ENCODE results near the gene RPUSD1.
"Not testable (repeated sequence)": the region's sequence is repeated elsewhere in the genome, so short reads cannot be mapped to it uniquely, and the experiment has no call there.

Gene RPUSD1

DNA sequence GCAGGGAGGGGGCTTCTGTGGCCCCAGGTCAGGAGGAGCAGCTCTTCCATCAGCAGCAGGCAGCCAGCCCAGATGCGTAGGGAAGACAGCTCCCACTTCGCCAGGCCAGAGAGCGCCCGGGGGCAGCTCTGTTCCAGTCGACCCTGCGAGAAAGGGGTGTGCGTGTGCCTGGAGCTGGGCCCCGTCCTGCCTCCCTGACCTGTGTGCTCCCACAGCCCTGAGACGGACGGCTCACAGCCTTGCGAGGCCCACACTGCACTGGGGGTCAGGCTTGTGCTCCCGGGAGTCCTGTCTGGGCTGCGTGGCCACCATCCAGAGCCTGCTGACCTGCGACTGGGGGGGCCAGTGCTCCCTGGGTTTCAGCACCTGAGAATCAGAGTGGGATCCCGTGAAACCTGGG, 28.1 kb downstream of the RPUSD1 start:
- peaks cover 6 to 20% of the 10 kb centered on the region in 2 donors for H3K27me3 Mint-ChIP-seq
- H3K4me3 Mint-ChIP-seq: no peak overlapping the region
- H3K9me3 Mint-ChIP-seq: peaks cover 0 to 2% of the 10 kb centered on the region in 2 donors
- no peak for DNase-seq
- peaks cover 0 to 3% of the 10 kb centered on the region in 2 donors for H3K4me1 Mint-ChIP-seq (ENCODE audit: low read depth in 2 of 2)
- no peaks in the 10 kb centered on the region for H3K36me3 Mint-ChIP-seq (ENCODE audit: insufficient read depth)
- no peak for ATAC-seq (replicated peaks)
- H3K27ac Mint-ChIP-seq: no peak overlapping the region

DNA sequence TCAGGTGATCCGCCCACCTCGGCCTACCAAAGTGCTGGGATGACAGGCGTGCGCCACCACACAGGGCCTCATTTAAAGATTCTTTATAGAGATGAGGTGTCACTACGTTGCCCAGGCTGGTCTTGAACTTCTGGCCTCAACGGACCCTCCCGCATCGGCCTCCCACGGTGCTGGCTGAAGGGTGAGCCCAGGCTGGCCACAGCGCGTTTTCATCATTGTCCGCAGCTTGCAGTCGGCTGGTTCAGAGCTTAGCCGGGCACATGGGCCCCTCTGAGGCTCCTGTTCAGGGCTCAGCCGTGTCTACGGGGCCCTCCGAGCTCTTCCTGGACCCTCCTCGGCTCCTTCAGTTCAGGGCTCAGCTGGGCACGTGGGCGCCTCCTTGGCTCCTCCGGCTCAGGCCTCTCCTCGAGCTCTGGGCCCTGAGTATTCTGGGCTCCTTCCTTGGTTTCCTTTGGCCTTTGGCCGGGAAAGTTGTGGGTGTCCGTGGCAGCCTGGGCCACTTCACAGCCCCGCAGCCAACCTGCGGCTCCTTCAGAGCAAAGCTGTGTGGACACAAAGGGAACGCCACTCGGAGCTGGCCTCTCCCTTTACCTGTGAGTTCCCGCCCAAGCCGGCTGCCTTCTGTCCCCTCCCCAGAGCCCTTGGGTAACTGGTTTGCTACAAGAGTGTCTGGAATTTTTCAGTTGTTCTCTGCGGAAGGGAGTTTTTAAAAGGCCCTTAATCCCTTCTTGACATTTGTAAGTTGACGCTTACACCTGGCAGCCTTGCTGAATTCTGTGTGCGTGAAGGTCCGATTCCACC, 28.9 kb downstream of the RPUSD1 start:
- Mint-ChIP-seq H3K36me3 (ENCODE audit: insufficient read depth) (no peaks in the 10 kb centered on the region), H3K27ac (no peak overlapping the region), H3K27me3 (peaks cover 6 to 20% of the 10 kb centered on the region in 2 donors), H3K4me1 (ENCODE audit: low read depth in 2 of 2) (peaks cover 0 to 3% of the 10 kb centered on the region in 2 donors), H3K4me3 (no peak overlapping the region), H3K9me3 (peaks cover 0 to 2% of the 10 kb centered on the region in 2 donors)
- ATAC-seq (replicated peaks): no peak
- DNase-seq: no peak

DNA sequence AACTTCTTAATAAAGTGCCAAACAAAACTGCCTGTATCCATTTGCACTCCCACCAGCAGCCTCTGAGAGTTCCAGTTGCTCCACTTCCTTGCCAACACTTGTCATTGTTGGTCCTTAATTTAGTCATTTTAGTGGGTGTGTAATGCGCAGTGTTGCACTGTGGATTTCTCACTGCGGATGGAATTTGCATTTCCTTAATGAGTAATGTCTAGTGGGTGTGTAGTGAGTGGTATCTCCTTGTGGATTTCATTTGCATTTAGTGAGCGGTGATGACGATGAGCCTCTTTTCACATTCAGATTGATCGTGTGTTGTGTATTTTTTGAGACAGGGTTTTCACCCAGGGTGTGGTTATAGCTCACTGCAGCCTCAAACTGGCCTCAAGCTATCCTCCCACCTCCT, 31.8 kb downstream of the RPUSD1 start:
- peaks cover 6 to 31% of the 10 kb centered on the region in 2 donors for H3K27me3 Mint-ChIP-seq
- DNase-seq (no peak), ATAC-seq (replicated peaks) (no peak)
- no peaks in the 10 kb centered on the region for H3K36me3 Mint-ChIP-seq (ENCODE audit: insufficient read depth)
- H3K4me1 Mint-ChIP-seq (ENCODE audit: low read depth in 2 of 2): peaks cover 0 to 3% of the 10 kb centered on the region in 2 donors
- no peak overlapping the region for H3K27ac Mint-ChIP-seq
- no peak overlapping the region for H3K4me3 Mint-ChIP-seq
- H3K9me3 Mint-ChIP-seq: peaks cover 0 to 2% of the 10 kb centered on the region in 2 donors

DNA sequence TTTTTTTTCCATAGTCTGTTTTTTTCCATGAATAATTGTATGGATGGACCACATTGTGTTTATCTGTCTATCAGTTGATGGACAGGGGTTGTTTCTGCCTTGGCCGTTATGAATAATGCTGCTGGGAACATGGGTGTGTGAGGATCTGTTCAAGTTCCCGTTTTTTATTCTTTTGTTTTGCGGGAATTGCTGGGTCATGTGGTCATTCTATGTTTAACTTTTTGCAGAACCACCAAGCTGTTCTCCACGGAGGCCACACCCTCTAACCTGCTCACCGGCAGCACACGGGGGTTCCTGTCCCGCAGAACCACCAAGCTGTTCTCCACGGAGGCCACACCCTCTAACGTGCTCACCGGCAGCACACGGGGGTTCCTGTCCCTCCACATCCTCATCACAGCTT, 33.5 kb downstream of the RPUSD1 start:
- Mint-ChIP-seq H3K27ac (no peak overlapping the region), H3K4me3 (no peak overlapping the region)

DNA sequence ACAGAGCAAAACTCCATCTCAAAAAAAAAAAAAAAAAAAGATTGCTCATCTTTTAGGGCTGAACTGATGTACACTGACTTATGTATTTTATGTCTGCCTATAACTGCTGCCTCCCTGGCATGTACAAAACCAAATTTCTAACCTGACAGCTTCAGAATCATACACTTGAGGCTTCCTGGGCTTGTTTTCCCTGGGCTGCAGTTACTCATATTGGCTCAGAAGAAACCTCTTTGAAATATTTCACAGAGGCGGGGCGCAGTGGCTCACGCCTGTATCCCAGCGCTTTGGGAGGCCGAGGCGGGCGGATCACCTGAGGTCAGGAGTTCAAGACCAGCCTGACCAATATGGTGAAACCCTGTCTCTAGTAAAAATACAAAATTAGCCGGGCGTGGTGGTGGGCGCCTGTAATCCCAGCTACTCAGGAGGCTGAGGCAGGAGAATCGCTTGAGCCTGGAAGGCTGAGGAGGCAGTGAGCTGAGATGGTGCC, 34.0 kb downstream of the RPUSD1 start:
- H3K4me1 Mint-ChIP-seq (ENCODE audit: low read depth in 2 of 2); H3K36me3 Mint-ChIP-seq (ENCODE audit: insufficient read depth); ATAC-seq (replicated peaks); H3K27ac Mint-ChIP-seq; DNase-seq; H3K9me3 Mint-ChIP-seq; H3K4me3 Mint-ChIP-seq: not testable (repeated sequence)
- peaks cover 6 to 31% of the 10 kb centered on the region in 2 donors for H3K27me3 Mint-ChIP-seq

More for the DNA sequence above, 33.5 kb downstream of the RPUSD1 start:
- DNase-seq (no peak), ATAC-seq (replicated peaks) (peak; percentile 37)
- Mint-ChIP-seq H3K4me1 (ENCODE audit: low read depth in 2 of 2) (peaks cover 0 to 3% of the 10 kb centered on the region in 2 donors), H3K9me3 (peaks cover 0 to 2% of the 10 kb centered on the region in 2 donors), H3K27me3 (peaks cover 6 to 31% of the 10 kb centered on the region in 2 donors), H3K36me3 (ENCODE audit: insufficient read depth) (no peaks in the 10 kb centered on the region)

DNA sequence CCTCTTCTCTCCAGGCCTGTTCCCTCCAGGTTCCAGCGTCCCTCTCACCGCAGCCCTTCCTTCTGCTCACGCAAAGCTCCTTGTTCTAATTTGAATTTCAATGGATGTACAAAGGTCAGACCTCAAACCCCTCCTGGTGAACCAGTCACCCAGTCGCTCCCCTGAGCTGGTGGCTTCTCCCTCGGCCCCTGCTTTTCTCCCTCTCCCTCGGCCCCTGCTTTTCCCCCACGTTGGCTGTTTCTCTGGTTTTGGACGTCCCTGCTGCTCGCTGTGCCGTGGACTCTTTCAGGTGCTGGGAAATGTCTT, 36.2 kb downstream of the RPUSD1 start:
- peaks cover 0 to 2% of the 10 kb centered on the region in 2 donors for H3K9me3 Mint-ChIP-seq
- H3K27me3 Mint-ChIP-seq: peaks cover 0 to 22% of the 10 kb centered on the region in 2 donors
- no peak overlapping the region for H3K4me3 Mint-ChIP-seq
- H3K27ac Mint-ChIP-seq: no peak overlapping the region
- no peaks in the 10 kb centered on the region for H3K4me1 Mint-ChIP-seq (ENCODE audit: low read depth in 2 of 2)
- ATAC-seq (replicated peaks): no peak
- H3K36me3 Mint-ChIP-seq (ENCODE audit: insufficient read depth): no peaks in the 10 kb centered on the region
- no peak for DNase-seq

DNA sequence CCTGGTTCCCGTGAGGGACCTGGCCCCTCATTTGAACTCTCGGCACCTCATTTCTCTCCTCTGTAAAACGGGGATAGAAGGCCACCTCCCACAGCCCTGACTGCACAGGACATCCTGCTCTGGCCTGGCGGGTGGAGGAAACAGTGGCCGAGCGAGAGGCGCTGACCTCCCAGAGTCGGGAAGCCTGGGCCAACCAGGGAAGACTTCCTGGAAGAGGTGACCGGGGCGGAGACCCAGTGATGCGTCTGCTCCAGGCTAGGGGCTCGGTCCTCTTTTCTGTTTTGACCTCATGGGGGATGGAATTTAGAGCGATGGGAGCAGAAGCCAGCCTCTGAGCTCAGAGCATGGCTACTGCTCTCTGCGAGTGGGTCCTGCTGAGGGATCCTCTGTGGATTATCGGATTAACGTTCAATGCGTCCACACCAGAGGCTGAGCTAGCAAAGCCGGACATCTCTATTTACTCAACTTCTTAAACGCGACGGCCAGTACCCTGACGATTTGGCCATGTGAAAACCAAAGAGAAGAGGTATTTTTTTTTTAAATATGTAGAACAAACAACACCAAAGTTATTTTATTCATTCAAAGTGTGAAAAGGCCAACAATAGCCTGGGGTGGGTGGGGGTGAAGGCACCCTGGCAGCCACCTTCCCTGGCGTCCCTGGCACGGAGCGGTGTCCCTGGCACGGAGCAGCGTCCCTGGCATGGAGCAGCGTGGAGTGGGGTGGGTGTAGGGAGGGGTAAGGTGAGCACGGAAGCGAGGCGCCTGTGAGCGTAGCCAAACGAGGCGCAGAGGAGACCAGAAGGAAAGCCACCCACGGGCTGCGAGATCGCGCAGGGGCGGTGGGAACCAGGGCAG, 36.8 kb downstream of the RPUSD1 start:
- DNase-seq (no peak), ATAC-seq (replicated peaks) (no peak)
- H3K4me1 Mint-ChIP-seq (ENCODE audit: low read depth in 2 of 2): no peaks in the 10 kb centered on the region
- H3K36me3 Mint-ChIP-seq (ENCODE audit: insufficient read depth): no peaks in the 10 kb centered on the region
- peaks cover 0 to under 1% of the 10 kb centered on the region in 2 donors for H3K9me3 Mint-ChIP-seq
- no peak overlapping the region for H3K4me3 Mint-ChIP-seq
- H3K27ac Mint-ChIP-seq: no peak overlapping the region
- peaks cover 0 to 16% of the 10 kb centered on the region in 2 donors for H3K27me3 Mint-ChIP-seq

DNA sequence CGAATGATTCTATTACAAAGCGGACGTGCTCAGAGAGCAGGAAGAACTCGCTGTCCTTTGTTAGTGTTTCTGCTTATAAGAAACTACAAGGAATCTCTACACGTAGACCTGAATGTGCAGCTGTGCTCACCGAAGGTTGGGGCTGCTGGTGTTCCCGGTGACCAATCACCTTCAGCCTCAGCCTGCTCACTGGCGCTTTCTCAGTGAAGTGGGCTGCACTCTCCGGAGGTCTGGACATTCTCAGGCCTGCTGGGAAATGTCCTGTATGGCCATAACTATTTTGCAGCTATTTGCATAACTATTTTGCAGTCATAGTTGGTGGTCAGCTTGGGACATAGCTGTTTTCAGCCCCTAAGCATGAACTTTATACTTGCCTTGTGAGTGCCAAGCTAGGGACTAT, 37.7 kb downstream of the RPUSD1 start:
- peaks cover 0 to 12% of the 10 kb centered on the region in 2 donors for H3K27me3 Mint-ChIP-seq
- no peak for ATAC-seq (replicated peaks)
- no peaks in the 10 kb centered on the region for H3K9me3 Mint-ChIP-seq
- no peak for DNase-seq
- no peak overlapping the region for H3K4me3 Mint-ChIP-seq
- no peaks in the 10 kb centered on the region for H3K4me1 Mint-ChIP-seq (ENCODE audit: low read depth in 2 of 2)
- H3K27ac Mint-ChIP-seq: no peak overlapping the region
- H3K36me3 Mint-ChIP-seq (ENCODE audit: insufficient read depth): no peaks in the 10 kb centered on the region

DNA sequence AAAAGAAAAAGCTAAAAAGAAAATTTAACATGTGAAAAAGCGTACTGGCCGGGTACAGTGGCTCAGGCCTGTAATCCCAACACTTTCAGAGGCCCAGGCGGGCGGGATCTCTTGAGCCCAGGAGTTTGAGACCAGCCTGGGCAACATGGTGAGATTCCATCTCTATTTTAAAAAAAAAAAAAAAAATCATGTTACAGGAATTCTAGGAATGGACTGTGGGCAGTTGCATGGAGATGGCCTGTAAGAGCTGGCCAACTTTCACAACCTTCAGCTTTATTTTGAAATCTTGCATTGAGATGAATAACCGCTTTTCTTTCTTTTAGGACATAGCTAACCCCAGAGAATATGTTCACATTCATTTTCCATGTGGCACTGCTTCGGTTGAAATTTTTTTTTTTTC, 39.2 kb downstream of the RPUSD1 start:
- H3K27me3 Mint-ChIP-seq: peaks cover 0 to 12% of the 10 kb centered on the region in 2 donors
- H3K36me3 Mint-ChIP-seq (ENCODE audit: insufficient read depth): no peaks in the 10 kb centered on the region
- H3K9me3 Mint-ChIP-seq: no peaks in the 10 kb centered on the region
- no peak overlapping the region for H3K27ac Mint-ChIP-seq
- no peak overlapping the region for H3K4me3 Mint-ChIP-seq
- H3K4me1 Mint-ChIP-seq (ENCODE audit: low read depth in 2 of 2): no peaks in the 10 kb centered on the region
- DNase-seq (no peak), ATAC-seq (replicated peaks) (no peak)

DNA sequence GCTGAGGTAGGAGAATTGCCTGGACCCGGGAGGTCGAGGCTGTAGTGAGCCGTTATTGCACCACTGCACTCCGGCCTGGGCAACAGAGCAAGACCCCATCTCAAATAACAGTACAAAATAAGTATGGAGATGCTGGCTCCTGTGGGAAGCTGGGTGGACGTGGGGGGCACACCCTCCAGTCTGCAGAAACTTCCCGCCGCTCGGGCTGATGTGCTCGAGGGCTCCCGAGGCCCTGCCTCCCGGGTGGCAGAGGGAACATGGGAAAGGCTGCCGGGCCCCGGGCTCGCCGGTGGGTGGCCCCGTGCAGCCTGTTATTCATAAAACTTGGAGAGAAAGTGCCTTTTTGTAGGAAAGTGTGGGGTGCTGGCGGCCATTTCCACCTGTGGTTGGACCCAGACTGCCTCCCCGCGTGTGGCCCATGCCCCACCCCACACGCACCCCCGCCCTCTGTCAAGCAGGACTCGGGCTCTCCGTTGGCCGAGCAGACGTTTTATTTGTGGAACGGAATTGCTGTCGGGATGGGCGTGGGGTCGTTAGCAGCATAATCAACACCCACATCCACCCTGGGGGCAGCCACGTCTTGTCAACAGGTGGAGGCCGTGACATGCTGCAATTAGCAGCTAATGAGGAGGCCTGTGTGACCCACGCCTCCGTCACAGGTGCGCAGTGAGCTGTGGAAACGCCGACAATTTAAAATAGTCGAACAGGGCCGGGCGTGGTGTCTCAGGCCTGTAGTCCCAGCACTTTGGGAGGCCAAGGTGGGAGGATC, 40.0 kb downstream of the RPUSD1 start:
- no peaks in the 10 kb centered on the region for H3K9me3 Mint-ChIP-seq
- no peaks in the 10 kb centered on the region for H3K4me1 Mint-ChIP-seq (ENCODE audit: low read depth in 2 of 2)
- peaks cover 0 to 12% of the 10 kb centered on the region in 2 donors for H3K27me3 Mint-ChIP-seq
- H3K27ac Mint-ChIP-seq: no peak overlapping the region
- ATAC-seq (replicated peaks) (no peak), DNase-seq (no peak)
- H3K36me3 Mint-ChIP-seq (ENCODE audit: insufficient read depth): no peaks in the 10 kb centered on the region
- no peak overlapping the region for H3K4me3 Mint-ChIP-seq

DNA sequence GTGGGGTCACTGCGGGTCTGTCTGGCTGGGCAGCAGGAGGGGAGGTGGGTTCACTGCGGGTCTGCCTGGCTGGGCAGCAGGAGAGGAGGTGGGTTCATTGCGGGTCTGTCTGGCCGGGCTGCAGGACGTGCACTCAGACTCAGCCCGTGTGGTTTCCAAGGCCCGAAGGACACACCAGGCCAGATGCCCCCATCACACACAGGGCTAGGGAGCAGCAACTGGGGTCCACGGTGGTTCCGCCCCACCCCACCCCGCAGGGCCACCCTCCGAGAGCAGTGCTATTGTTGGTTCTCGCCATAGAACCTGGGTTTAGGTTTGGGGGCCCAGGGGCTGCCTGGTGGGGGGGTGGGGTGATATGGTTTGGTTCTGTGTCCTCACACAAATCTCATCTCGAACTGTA, 41.5 kb downstream of the RPUSD1 start:
- no peaks in the 10 kb centered on the region for H3K27me3 Mint-ChIP-seq
- H3K9me3 Mint-ChIP-seq: no peaks in the 10 kb centered on the region
- DNase-seq (no peak), ATAC-seq (replicated peaks) (no peak)
- H3K36me3 Mint-ChIP-seq (ENCODE audit: insufficient read depth): peaks cover 2% of the 10 kb centered on the region
- no peak overlapping the region for H3K4me3 Mint-ChIP-seq
- no peaks in the 10 kb centered on the region for H3K4me1 Mint-ChIP-seq (ENCODE audit: low read depth in 2 of 2)
- H3K27ac Mint-ChIP-seq: no peak overlapping the region

DNA sequence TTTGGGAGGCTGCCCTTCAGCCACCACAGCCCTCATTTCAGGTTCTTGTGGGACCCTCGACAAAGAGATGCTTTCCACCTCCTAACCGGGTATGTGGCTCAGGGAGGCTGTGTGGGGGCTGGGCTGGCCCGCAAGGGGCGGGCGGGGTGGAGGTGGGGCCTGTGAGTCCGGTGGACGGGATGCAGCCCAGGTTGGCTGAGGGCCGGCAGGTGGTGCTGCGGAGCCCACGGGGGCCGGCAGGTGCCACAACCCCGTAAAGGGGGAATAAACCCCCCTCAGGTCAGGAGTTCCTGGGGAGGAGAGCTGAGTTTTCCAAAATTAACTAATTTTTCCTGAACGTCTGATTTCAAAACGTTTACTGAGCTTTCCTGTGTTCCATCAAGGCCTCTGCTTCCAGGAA, 42.4 kb downstream of the RPUSD1 start:
- H3K27ac Mint-ChIP-seq: no peak overlapping the region
- no peaks in the 10 kb centered on the region for H3K9me3 Mint-ChIP-seq
- no peaks in the 10 kb centered on the region for H3K4me1 Mint-ChIP-seq (ENCODE audit: low read depth in 2 of 2)
- DNase-seq: no peak
- peaks cover 9% of the 10 kb centered on the region for H3K36me3 Mint-ChIP-seq (ENCODE audit: insufficient read depth)
- H3K4me3 Mint-ChIP-seq: no peak overlapping the region
- no peak for ATAC-seq (replicated peaks)
- H3K27me3 Mint-ChIP-seq: no peaks in the 10 kb centered on the region

DNA sequence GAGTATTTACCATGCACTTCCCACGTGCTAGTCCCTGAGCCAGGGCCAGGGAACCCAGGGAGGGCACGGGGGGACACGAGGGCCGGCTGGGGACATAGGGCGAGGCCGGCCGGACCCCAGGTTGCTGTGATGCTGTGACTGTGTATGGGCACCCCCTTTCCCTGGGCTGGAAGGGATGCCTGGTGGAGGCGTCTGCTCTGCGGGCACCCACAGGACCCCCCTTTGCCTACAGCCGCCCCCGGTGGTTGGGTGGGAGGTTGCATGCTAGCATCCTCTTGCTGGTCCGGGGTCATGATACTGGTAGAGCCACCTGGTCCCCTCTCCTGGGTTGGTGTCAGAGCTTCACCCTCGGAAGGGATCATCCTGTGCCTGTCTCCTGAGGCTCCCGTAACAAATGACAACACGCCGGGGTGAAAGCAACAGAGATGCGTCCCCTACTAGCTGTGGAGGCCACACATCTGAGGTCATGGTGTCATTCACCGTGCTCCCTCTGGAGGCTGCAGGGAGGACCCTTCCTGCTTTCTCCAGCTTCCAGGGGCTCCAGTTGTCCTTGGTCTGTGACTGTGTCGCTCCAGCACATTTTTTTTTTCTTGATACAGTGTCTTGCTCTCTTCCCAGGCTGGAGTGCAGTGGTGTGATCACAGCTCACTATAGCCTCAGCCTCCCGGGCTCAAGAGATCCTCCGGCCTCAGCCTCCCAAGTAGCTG, 44.2 kb downstream of the RPUSD1 start:
- no peak for DNase-seq
- ATAC-seq (replicated peaks): no peak
- Mint-ChIP-seq H3K27ac (no peak overlapping the region), H3K36me3 (ENCODE audit: insufficient read depth) (peaks cover 11% of the 10 kb centered on the region), H3K27me3 (no peaks in the 10 kb centered on the region), H3K4me3 (no peak overlapping the region), H3K4me1 (ENCODE audit: low read depth in 2 of 2) (peaks cover 0 to 3% of the 10 kb centered on the region in 2 donors), H3K9me3 (no peaks in the 10 kb centered on the region)
